Ectodermal cell (in vitro differentiated cells): ENCODE data around the gene TMEM252. TPM values are rescaled to one million over a fixed set of nuclear protein-coding genes. Genes with fewer than 3 reads are reported as not detected.

Source experiments
- H3K27ac ChIP-seq: 2 replicates; pipeline ENCODE4 v1.7.0; 2013; ENCODE audit warnings: mild to moderate bottlenecking, low read depth, low read length; ENCODE audit not compliant: insufficient read depth, poor library complexity, severe bottlenecking
- H3K27me3 ChIP-seq: 2 replicates; pipeline ENCODE4 v1.7.0; 2013; ENCODE audit warnings: mild to moderate bottlenecking, low read length; ENCODE audit not compliant: insufficient read depth, control insufficient read depth, poor library complexity, severe bottlenecking
- H3K36me3 ChIP-seq: one replicate; pipeline ENCODE4 v1.7.0; 2013; ENCODE audit warnings: low read length; ENCODE audit not compliant: control insufficient read depth, insufficient read depth
- H3K4me1 ChIP-seq: one replicate; pipeline ENCODE4 v1.7.0; 2013; ENCODE audit warnings: low read length; ENCODE audit not compliant: control insufficient read depth, insufficient read depth
- H3K4me3 ChIP-seq: 2 replicates; pipeline ENCODE4 v1.7.0; 2013; ENCODE audit warnings: low read depth, low read length, control low read depth; ENCODE audit not compliant: insufficient read depth
- H3K9me3 ChIP-seq: 2 replicates; pipeline ENCODE4 v1.7.0; 2013; ENCODE audit warnings: mild to moderate bottlenecking, low read length, moderate library complexity; ENCODE audit not compliant: control insufficient read depth
- WGBS, 2 experiments: methylation state at CpG; one replicate each; pipeline ENCODE4 v1.1.7; 2013; ENCODE audit warnings: missing lambda C conversion rate in 2 of 2; 5-methylcytosine and 5-hydroxymethylcytosine counted together
- polyA plus RNA-seq, 4 experiments: library from polyadenylated mRNA; stranded (reverse); fragments of 50-300 nt; gene quantifications; one replicate each; pipeline ENCODE4 v1.2.3, GENCODE V29; 2013

TMEM252 gene
- not detected for polyA plus RNA-seq (2013, experiment 1 of 4)
- polyA plus RNA-seq (2013, experiment 2 of 4) = not detected
- polyA plus RNA-seq (2013, experiment 3 of 4) = not detected
- not detected for polyA plus RNA-seq (2013, experiment 4 of 4)

GRCh38 chr9:68540712-68541535 is at the start of gene TMEM252:
Gene TMEM252 (minus strand): TSS chr9:68540883. CDS start chr9:68540814, 69 bp downstream.
- Histone ChIP-seq H3K4me1 (peaks cover 6% of the 10 kb centered on the region), H3K36me3 (no peaks in the 10 kb centered on the region), H3K27ac (no peak within 1 kb of the TSS), H3K27me3 (peaks cover 33% of the 10 kb centered on the region), H3K9me3 (no peaks in the 10 kb centered on the region), H3K4me3 (no peak within 1 kb of the TSS)
- WGBS, 2 experiments = 78 to 83% methylated on average over 8 of the region's 8 CpGs

GRCh38 chr9:68585034-68585761 is 44.5 kb upstream of the TMEM252 start:
- H3K36me3 ChIP-seq = no peaks in the 10 kb centered on the region
- H3K9me3 ChIP-seq = no peaks in the 10 kb centered on the region
- no peak overlapping the region for H3K27ac ChIP-seq
- no peaks in the 10 kb centered on the region for H3K27me3 ChIP-seq
- no peak overlapping the region for H3K4me3 ChIP-seq
- H3K4me1 ChIP-seq = no peaks in the 10 kb centered on the region
- WGBS, 2 experiments = 82 to 87% methylated on average over 14 to 18 of the region's 19 CpGs

- no peaks in the 10 kb centered on the region for H3K9me3 ChIP-seq
- 34 to 36% methylated on average over 16 of the region's 16 CpGs for WGBS, 2 experiments
- H3K27me3 ChIP-seq = no peaks in the 10 kb centered on the region
- no peak overlapping the region for H3K27ac ChIP-seq
- H3K4me1 ChIP-seq = no peaks in the 10 kb centered on the region
- no peak overlapping the region for H3K4me3 ChIP-seq
- H3K36me3 ChIP-seq = no peaks in the 10 kb centered on the region
Measured at GRCh38 chr9:68584189-68585033, 43.7 kb upstream of the TMEM252 start.

GRCh38 chr9:68581696-68582095 is 41.0 kb upstream of the TMEM252 start:
- Histone ChIP-seq H3K27me3 (no peaks in the 10 kb centered on the region), H3K27ac (no peak overlapping the region), H3K4me1 (no peaks in the 10 kb centered on the region), H3K4me3 (no peak overlapping the region), H3K36me3 (no peaks in the 10 kb centered on the region), H3K9me3 (no peaks in the 10 kb centered on the region)
- WGBS, 2 experiments = 83 to 88% methylated on average over 3 of the region's 3 CpGs

GRCh38 chr9:68577774-68578591 is 37.3 kb upstream of the TMEM252 start:
- Histone ChIP-seq H3K4me1 (no peaks in the 10 kb centered on the region), H3K36me3 (no peaks in the 10 kb centered on the region), H3K9me3 (no peaks in the 10 kb centered on the region), H3K27me3 (no peaks in the 10 kb centered on the region), H3K4me3 (no peak overlapping the region), H3K27ac (no peak overlapping the region)
- WGBS, 2 experiments = 88 to 89% methylated on average over 6 to 7 of the region's 7 CpGs

GRCh38 chr9:68575817-68576216 is 35.1 kb upstream of the TMEM252 start:
- no peaks in the 10 kb centered on the region for H3K36me3 ChIP-seq
- no peak overlapping the region for H3K4me3 ChIP-seq
- no peak overlapping the region for H3K27ac ChIP-seq
- no peaks in the 10 kb centered on the region for H3K27me3 ChIP-seq
- WGBS, 2 experiments = 73% methylated on average over 5 of the region's 5 CpGs
- H3K9me3 ChIP-seq = no peaks in the 10 kb centered on the region
- no peaks in the 10 kb centered on the region for H3K4me1 ChIP-seq

- H3K9me3 ChIP-seq = no peaks in the 10 kb centered on the region
- no peak overlapping the region for H3K4me3 ChIP-seq
- H3K27ac ChIP-seq = no peak overlapping the region
- 82 to 86% methylated on average over 3 of the region's 3 CpGs for WGBS, 2 experiments
- H3K36me3 ChIP-seq = no peaks in the 10 kb centered on the region
- peaks cover 4% of the 10 kb centered on the region for H3K4me1 ChIP-seq
- H3K27me3 ChIP-seq = no peaks in the 10 kb centered on the region
Measured at GRCh38 chr9:68574150-68574549, 33.5 kb upstream of the TMEM252 start.

- Histone ChIP-seq H3K4me1 (peaks cover 4% of the 10 kb centered on the region), H3K36me3 (no peaks in the 10 kb centered on the region), H3K4me3 (no peak overlapping the region), H3K9me3 (no peaks in the 10 kb centered on the region), H3K27me3 (peaks cover 5% of the 10 kb centered on the region), H3K27ac (no peak overlapping the region)
- 95 to 98% methylated on average over 3 of the region's 3 CpGs for WGBS, 2 experiments
Measured at GRCh38 chr9:68567565-68567964, 26.9 kb upstream of the TMEM252 start.

- Histone ChIP-seq H3K4me3 (no peak overlapping the region), H3K9me3 (no peaks in the 10 kb centered on the region), H3K27ac (no peak overlapping the region), H3K36me3 (no peaks in the 10 kb centered on the region), H3K27me3 (peaks cover 10% of the 10 kb centered on the region), H3K4me1 (peaks cover 5% of the 10 kb centered on the region)
- WGBS, 2 experiments = 42% methylated on average over 2 of the region's 2 CpGs
Measured at GRCh38 chr9:68562461-68562860, 21.8 kb upstream of the TMEM252 start.
